HEK293 (cell line): Measurements from ENCODE around the gene PARP11.

ENCODE experiments used
- CTCF ChIA-PET: fragments of 350-600 bp; formaldehyde crosslinking; extraction: SDS; loops from one replicate; lab custom pipeline; 2021; ENCODE audit warnings: antibody characterized with exemption; lab: Yijun Ruan, JAX
- POLR2A ChIA-PET: fragments of 300-600 bp; formaldehyde crosslinking; extraction: SDS; loops from one replicate; lab custom pipeline; 2020; ENCODE audit warnings: antibody characterized with exemption, inconsistent platforms; lab: Yijun Ruan, JAX
- H3K27ac ChIP-seq: fragments of 200-500 bp; sonication (Bioruptor generic); 2 replicates; pipeline ENCODE4 v1.5.1; 2014; ENCODE audit warnings: low read depth, low read length, control low read depth, inconsistent platforms; ENCODE audit errors: extremely low read depth
- H3K36me3 ChIP-seq, 2 experiments: fragments of 200-500 bp in 1 of 2; sonication (Bioruptor generic) in 1 of 2; 1 replicate in 1 of 2; 2 replicates in 1 of 2; pipeline ENCODE4 v1.5.1; 2014 to 2017; ENCODE audit warnings: inconsistent platforms in 2 of 2, low read length in 2 of 2; ENCODE audit not compliant: control insufficient read depth in 2 of 2, insufficient read depth in 1 of 2
- H3K4me1 ChIP-seq: fragments of 200-500 bp; sonication (Bioruptor generic); 2 replicates; pipeline ENCODE4 v1.5.1; 2014; ENCODE audit warnings: mild to moderate bottlenecking, low read length, inconsistent platforms; ENCODE audit not compliant: control insufficient read depth, insufficient read depth
- H3K4me3 ChIP-seq: 2 replicates; pipeline ENCODE4 v1.5.1; 2011; ENCODE audit warnings: low read depth, mild to moderate bottlenecking, control low read depth, low read length, moderate library complexity
- H3K9me3 ChIP-seq: fragments of 200-500 bp; sonication (Bioruptor generic); 2 replicates; pipeline ENCODE4 v1.5.1; 2014; ENCODE audit warnings: low read depth, low read length, inconsistent platforms; ENCODE audit not compliant: control insufficient read depth, insufficient read depth
- ATF2 ChIP-seq: fragments of 450-650 bp; formaldehyde crosslinking; IDR thresholded peaks from 2 replicates; pipeline ENCODE4 v1.5.1; 2016; ENCODE audit warnings: missing biosample characterization, missing genetic modification characterization, low read depth
- BCL11B ChIP-seq: fragments of 450-650 bp; formaldehyde crosslinking; IDR thresholded peaks from 2 replicates; pipeline ENCODE4 v1.5.1; 2016; ENCODE audit warnings: low read depth, missing biosample characterization, missing genetic modification characterization
- GLI4 ChIP-seq: fragments of 450-650 bp; formaldehyde crosslinking; IDR thresholded peaks from 2 replicates; pipeline ENCODE4 v1.5.1; 2016; ENCODE audit warnings: missing biosample characterization, missing genetic modification characterization
- HOXA7 ChIP-seq: sonication (generic); formaldehyde crosslinking; IDR thresholded peaks from 2 replicates; pipeline ENCODE4 v1.8.1; 2022; ENCODE audit warnings: missing genetic modification reagents, borderline replicate concordance
- KLF1 ChIP-seq: fragments of 450-650 bp; formaldehyde crosslinking; IDR thresholded peaks from 2 replicates; pipeline ENCODE4 v1.5.1; 2016; ENCODE audit warnings: missing biosample characterization, missing genetic modification characterization
- SETDB1 ChIP-seq: IDR thresholded peaks from one replicate; pipeline ENCODE4 v1.6.1; 2017; ENCODE audit warnings: mild to moderate bottlenecking, low read length, moderate library complexity, mixed read lengths; ENCODE audit not compliant: insufficient read length
- ZNF274 ChIP-seq, 2 experiments: fragments of 200-500 bp in 1 of 2; fragments of 450-650 bp in 1 of 2; sonication (Bioruptor generic) in 1 of 2; formaldehyde crosslinking in 1 of 2; IDR thresholded peaks; 2 replicates each; pipeline versions ENCODE4 v1.5.1 to v1.6.1; 2014 to 2016; ENCODE audit warnings: borderline replicate concordance in 1 of 2, inconsistent platforms in 1 of 2, low read length in 1 of 2, missing biosample characterization in 1 of 2, missing genetic modification characterization in 1 of 2
- ZNF426 ChIP-seq: fragments of 450-650 bp; formaldehyde crosslinking; IDR thresholded peaks from 2 replicates; pipeline ENCODE4 v1.5.1; 2017; ENCODE audit warnings: missing biosample characterization, missing genetic modification characterization, mild to moderate bottlenecking, inconsistent platforms, moderate library complexity
- ZNF449 ChIP-seq: fragments of 450-650 bp; formaldehyde crosslinking; IDR thresholded peaks from 2 replicates; pipeline ENCODE4 v1.5.1; 2017; ENCODE audit warnings: missing biosample characterization, mild to moderate bottlenecking, missing genetic modification characterization, moderate library complexity
- ZNF48 ChIP-seq: fragments of 450-650 bp; formaldehyde crosslinking; IDR thresholded peaks from 2 replicates; pipeline ENCODE4 v1.5.1; 2016; ENCODE audit warnings: missing biosample characterization, missing genetic modification characterization
- ZNF510 ChIP-seq: fragments of 450-650 bp; formaldehyde crosslinking; IDR thresholded peaks from 2 replicates; pipeline ENCODE4 v1.5.1; 2018; ENCODE audit warnings: mild to moderate bottlenecking, missing genetic modification characterization, missing biosample characterization; ENCODE audit not compliant: insufficient replicate concordance
- ZNF555 ChIP-seq: fragments of 450-650 bp; formaldehyde crosslinking; conservative IDR thresholded peaks from 2 replicates; pipeline ENCODE4 v1.5.1; 2017; ENCODE audit warnings: missing biosample characterization, mild to moderate bottlenecking, missing genetic modification characterization, inconsistent platforms
- TF ChIP-seq, protein P1 (sequence below): fragments of 450-650 bp; formaldehyde crosslinking; IDR thresholded peaks from 2 replicates; pipeline ENCODE4 v1.5.1; 2016; ENCODE audit warnings: missing biosample characterization, missing genetic modification characterization
- TF ChIP-seq, protein P2 (sequence below): fragments of 450-650 bp; IDR thresholded peaks from 2 replicates; pipeline ENCODE4 v1.5.1; 2018; ENCODE audit warnings: missing biosample characterization, missing genetic modification characterization
- TF ChIP-seq, protein P3 (sequence below): fragments of 450-650 bp; formaldehyde crosslinking; IDR thresholded peaks from 2 replicates; pipeline ENCODE4 v1.5.1; 2016; ENCODE audit warnings: missing biosample characterization, missing genetic modification characterization

The PARP11 gene

DNA sequence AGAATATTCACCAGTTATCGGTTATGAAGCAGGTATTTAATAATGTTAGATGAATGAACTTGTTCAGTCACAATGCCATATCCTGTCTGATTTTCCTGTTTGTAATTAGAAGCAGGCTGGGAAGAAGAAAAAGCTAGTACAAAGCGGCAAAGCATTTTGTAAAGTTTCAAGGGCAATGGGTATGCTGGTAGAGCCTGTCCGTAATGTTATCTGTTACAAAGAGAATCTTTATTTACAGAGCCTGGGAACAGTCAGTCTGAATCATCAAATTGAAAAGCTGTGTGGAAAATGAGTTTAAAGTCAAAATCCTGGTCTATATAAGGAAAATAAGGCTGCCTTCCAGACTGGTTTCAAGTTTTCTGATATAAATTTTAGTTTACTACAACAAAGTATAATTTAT, 40.5 kb downstream of the PARP11 start:
- H3K9me3 ChIP-seq = no peaks in the 10 kb centered on the region
- TF ChIP-seq ZNF48 = no peak
- TF ChIP-seq, protein P1, sequence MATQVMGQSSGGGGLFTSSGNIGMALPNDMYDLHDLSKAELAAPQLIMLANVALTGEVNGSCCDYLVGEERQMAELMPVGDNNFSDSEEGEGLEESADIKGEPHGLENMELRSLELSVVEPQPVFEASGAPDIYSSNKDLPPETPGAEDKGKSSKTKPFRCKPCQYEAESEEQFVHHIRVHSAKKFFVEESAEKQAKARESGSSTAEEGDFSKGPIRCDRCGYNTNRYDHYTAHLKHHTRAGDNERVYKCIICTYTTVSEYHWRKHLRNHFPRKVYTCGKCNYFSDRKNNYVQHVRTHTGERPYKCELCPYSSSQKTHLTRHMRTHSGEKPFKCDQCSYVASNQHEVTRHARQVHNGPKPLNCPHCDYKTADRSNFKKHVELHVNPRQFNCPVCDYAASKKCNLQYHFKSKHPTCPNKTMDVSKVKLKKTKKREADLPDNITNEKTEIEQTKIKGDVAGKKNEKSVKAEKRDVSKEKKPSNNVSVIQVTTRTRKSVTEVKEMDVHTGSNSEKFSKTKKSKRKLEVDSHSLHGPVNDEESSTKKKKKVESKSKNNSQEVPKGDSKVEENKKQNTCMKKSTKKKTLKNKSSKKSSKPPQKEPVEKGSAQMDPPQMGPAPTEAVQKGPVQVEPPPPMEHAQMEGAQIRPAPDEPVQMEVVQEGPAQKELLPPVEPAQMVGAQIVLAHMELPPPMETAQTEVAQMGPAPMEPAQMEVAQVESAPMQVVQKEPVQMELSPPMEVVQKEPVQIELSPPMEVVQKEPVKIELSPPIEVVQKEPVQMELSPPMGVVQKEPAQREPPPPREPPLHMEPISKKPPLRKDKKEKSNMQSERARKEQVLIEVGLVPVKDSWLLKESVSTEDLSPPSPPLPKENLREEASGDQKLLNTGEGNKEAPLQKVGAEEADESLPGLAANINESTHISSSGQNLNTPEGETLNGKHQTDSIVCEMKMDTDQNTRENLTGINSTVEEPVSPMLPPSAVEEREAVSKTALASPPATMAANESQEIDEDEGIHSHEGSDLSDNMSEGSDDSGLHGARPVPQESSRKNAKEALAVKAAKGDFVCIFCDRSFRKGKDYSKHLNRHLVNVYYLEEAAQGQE (tag by site-specific recombination) = no peak
- TF ChIP-seq, all 188 proteins: peak for 0
- ChIA-PET CTCF (interaction anchor here (1.8 kb wide), 1 partner anchor 533 kb away, joined by 5 read pairs; no protein-coding TSS in a partner anchor), POLR2A (interaction anchor here (0.6 kb wide), 1 partner anchor 14 kb away, joined by 3 read pairs; no protein-coding TSS in a partner anchor)
- Histone ChIP-seq H3K27ac (no peak overlapping the region), H3K36me3 (no peaks in the 10 kb centered on the region; a peak in 1 of 3 replicates), H3K4me1 (no peaks in the 10 kb centered on the region), H3K4me3 (no peak overlapping the region)

DNA sequence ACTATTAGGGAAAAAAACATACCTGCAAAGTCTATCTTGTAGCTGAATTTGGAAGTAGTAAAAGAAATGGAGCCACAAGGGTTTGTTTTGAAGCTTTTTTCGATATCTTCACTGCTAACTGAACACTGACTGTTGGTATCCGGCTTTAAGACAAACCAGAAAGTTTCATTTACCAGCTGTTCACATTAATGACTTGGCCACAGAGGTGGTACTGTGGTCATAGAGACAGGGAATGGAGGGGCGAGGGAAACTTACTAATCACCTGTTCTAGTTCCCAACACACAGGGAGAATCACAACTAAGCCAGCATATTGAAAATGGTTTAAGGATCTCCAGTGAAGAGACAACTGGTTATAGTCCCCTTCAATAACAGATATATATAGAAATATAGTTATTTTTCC, 44.3 kb downstream of the PARP11 start:
- TF ChIP-seq SETDB1 = no peak
- no peak for TF ChIP-seq ZNF510 (tag by site-specific recombination)
- TF ChIP-seq ZNF449 (tag by site-specific recombination) = no peak
- TF ChIP-seq, protein P2, sequence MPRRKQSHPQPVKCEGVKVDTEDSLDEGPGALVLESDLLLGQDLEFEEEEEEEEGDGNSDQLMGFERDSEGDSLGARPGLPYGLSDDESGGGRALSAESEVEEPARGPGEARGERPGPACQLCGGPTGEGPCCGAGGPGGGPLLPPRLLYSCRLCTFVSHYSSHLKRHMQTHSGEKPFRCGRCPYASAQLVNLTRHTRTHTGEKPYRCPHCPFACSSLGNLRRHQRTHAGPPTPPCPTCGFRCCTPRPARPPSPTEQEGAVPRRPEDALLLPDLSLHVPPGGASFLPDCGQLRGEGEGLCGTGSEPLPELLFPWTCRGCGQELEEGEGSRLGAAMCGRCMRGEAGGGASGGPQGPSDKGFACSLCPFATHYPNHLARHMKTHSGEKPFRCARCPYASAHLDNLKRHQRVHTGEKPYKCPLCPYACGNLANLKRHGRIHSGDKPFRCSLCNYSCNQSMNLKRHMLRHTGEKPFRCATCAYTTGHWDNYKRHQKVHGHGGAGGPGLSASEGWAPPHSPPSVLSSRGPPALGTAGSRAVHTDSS (tag by site-specific recombination) = no peak
- TF ChIP-seq GLI4 = no peak
- TF ChIP-seq, protein P3, sequence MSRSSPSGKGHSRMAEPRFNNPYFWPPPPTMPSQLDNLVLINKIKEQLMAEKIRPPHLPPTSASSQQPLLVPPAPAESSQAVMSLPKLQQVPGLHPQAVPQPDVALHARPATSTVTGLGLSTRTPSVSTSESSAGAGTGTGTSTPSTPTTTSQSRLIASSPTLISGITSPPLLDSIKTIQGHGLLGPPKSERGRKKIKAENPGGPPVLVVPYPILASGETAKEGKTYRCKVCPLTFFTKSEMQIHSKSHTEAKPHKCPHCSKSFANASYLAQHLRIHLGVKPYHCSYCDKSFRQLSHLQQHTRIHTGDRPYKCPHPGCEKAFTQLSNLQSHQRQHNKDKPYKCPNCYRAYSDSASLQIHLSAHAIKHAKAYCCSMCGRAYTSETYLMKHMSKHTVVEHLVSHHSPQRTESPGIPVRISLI (tag by site-specific recombination) = no peak
- no peak for TF ChIP-seq ZNF555 (tag by site-specific recombination)
- TF ChIP-seq BCL11B = no peak
- TF ChIP-seq KLF1 (tag by site-specific recombination) = no peak
- TF ChIP-seq ATF2 (tag by site-specific recombination) = no peak
- TF ChIP-seq ZNF274 (IDR thresholded peaks at IDR 0.05; ENCODE audit: low read length) = no peak
- no peak for TF ChIP-seq ZNF274 (tag by site-specific recombination; IDR thresholded peaks at IDR 0.05; ENCODE audit: borderline replicate concordance)
- TF ChIP-seq HOXA7 (CRISPR knock-in tag) = no peak
- no peak for TF ChIP-seq ZNF426 (tag by site-specific recombination)
- ChIA-PET POLR2A (no interaction called here), CTCF (no interaction called here)
- Histone ChIP-seq H3K27ac (no peak overlapping the region), H3K4me1 (no peaks in the 10 kb centered on the region), H3K36me3 (peaks cover 4 to 7% of the 10 kb centered on the region in 2 experiments), H3K9me3 (no peaks in the 10 kb centered on the region), H3K4me3 (no peak overlapping the region)
